Activated naive CD4-positive, alpha-beta T cell treated with anti-CD3 and anti-CD28 coated beads for 36 hours (primary cell): ENCODE data around the gene CCDC194. TPM values are rescaled to one million over a fixed set of nuclear protein-coding genes. Genes with fewer than 3 reads are reported as not detected.

ENCODE experiments used
- CTCF ChIA-PET: fragments of 350-600 bp; sonication (Branson Sonifier 250); formaldehyde crosslinking; loops from one replicate; lab custom pipeline; 2021; ENCODE audit warnings: antibody characterized with exemption; lab: Charles Lee
- DNase-seq: peaks from one replicate; pipeline ENCODE4 v3.0.0-alpha.2; 2020
- H3K27ac Mint-ChIP-seq: one replicate; pipeline ENCODE4 v1.8.0; 2021; ENCODE audit warnings: mild to moderate bottlenecking, mixed read lengths
- H3K27me3 Mint-ChIP-seq: one replicate; pipeline ENCODE4 v1.8.0; 2021; ENCODE audit warnings: low read depth, mixed read lengths
- H3K36me3 Mint-ChIP-seq: one replicate; pipeline ENCODE4 v1.8.0; 2021; ENCODE audit warnings: low read depth, mixed read lengths
- H3K4me1 Mint-ChIP-seq: one replicate; pipeline ENCODE4 v1.8.0; 2021; ENCODE audit warnings: low read depth, mixed read lengths
- H3K4me3 Mint-ChIP-seq: one replicate; pipeline ENCODE4 v1.8.0; 2021; ENCODE audit warnings: mild to moderate bottlenecking, moderate library complexity, mixed read lengths
- H3K9me3 Mint-ChIP-seq: one replicate; pipeline ENCODE4 v1.8.0; 2021; ENCODE audit warnings: mixed read lengths
- intact Hi-C: fragments of 100-400 bp; cut with micrococcal nuclease; formaldehyde crosslinking; loops from one replicate; pipeline ENCODE4 v1.15.1; 2023
- total RNA-seq, 2 experiments: library from RNA; stranded (reverse); gene quantifications; one replicate each; pipeline ENCODE4 v1.2.3, GENCODE V29; 2021

CCDC194 gene
- total RNA-seq, 2 experiments from 2014 or later: 0.83 to 0.89 TPM

GRCh38 chr19:17390665-17391370 lies 3.2 kb downstream of the CCDC194 start:
- no peaks in the 10 kb centered on the region for H3K9me3 Mint-ChIP-seq
- H3K4me1 Mint-ChIP-seq: peaks cover 20% of the 10 kb centered on the region
- intact Hi-C loops: loop anchor here (1.0 to 2.0 kb wide), 4 partner anchors 14 to 99 kb away; partner anchors contain the start of genes BST2 and GTPBP3
- DNase-seq: peak; percentile 93
- no peak overlapping the region for H3K27ac Mint-ChIP-seq
- no peaks in the 10 kb centered on the region for H3K27me3 Mint-ChIP-seq
- H3K4me3 Mint-ChIP-seq: peak overlapping the region; percentile 82
- H3K36me3 Mint-ChIP-seq: no peaks in the 10 kb centered on the region
- CTCF ChIA-PET: interaction anchor here (0.7 to 2.6 kb wide), 3 partner anchors 47 to 155 kb away, joined by 3 to 8 read pairs (median 3); no protein-coding TSS in a partner anchor

GRCh38 chr19:17389957-17390664 lies 3.9 kb downstream of the CCDC194 start:
- no peaks in the 10 kb centered on the region for H3K27me3 Mint-ChIP-seq
- H3K36me3 Mint-ChIP-seq: no peaks in the 10 kb centered on the region
- no peaks in the 10 kb centered on the region for H3K9me3 Mint-ChIP-seq
- no peak for DNase-seq
- H3K27ac Mint-ChIP-seq: no peak overlapping the region
- H3K4me1 Mint-ChIP-seq: peaks cover 17% of the 10 kb centered on the region
- CTCF ChIA-PET: interaction anchor here (0.5 to 2.7 kb wide), 11 partner anchors 17 to 618 kb away, joined by 3 to 14 read pairs (median 4); no protein-coding TSS in a partner anchor
- intact Hi-C loops: loop anchor here (2.0 to 10.0 kb wide), 2 partner anchors 53 to 615 kb away; partner anchors contain the start of gene GTPBP3
- peak overlapping the region; percentile 82 for H3K4me3 Mint-ChIP-seq

GRCh38 chr19:17389288-17389687 lies 4.7 kb downstream of the CCDC194 start:
- Mint-ChIP-seq H3K4me3 (no peak overlapping the region), H3K27me3 (no peaks in the 10 kb centered on the region), H3K9me3 (no peaks in the 10 kb centered on the region), H3K27ac (no peak overlapping the region), H3K4me1 (peaks cover 13% of the 10 kb centered on the region), H3K36me3 (no peaks in the 10 kb centered on the region)
- intact Hi-C loops: loop anchor here (10.0 kb wide), 1 partner anchor 614 kb away; no protein-coding TSS in a partner anchor
- CTCF ChIA-PET: interaction anchor here (0.6 to 2.7 kb wide), 13 partner anchors 10 to 617 kb away, joined by 3 to 14 read pairs (median 4); partner anchors contain the start of gene MRPL34
- no peak for DNase-seq

GRCh38 chr19:17385878-17386611 lies 8.0 kb downstream of the CCDC194 start:
- intact Hi-C loops: loop anchor here (1.0 to 10.0 kb wide), 3 partner anchors 40 to 611 kb away; no protein-coding TSS in a partner anchor
- Mint-ChIP-seq H3K9me3 (no peaks in the 10 kb centered on the region), H3K4me3 (no peak overlapping the region), H3K27ac (no peak overlapping the region), H3K4me1 (peaks cover 9% of the 10 kb centered on the region), H3K27me3 (no peaks in the 10 kb centered on the region), H3K36me3 (no peaks in the 10 kb centered on the region)
- CTCF ChIA-PET: interaction anchor here (0.6 to 3.4 kb wide), 24 partner anchors 9 to 334 kb away, joined by 3 to 20 read pairs (median 4); partner anchors contain the start of genes ANKLE1, ANO8, BABAM1 and CCDC194
- DNase-seq: peak; percentile 75

GRCh38 chr19:17380426-17381138 lies 13.4 kb downstream of the CCDC194 start:
- intact Hi-C loops: loop anchor here (10.0 kb wide), 1 partner anchor 606 kb away; no protein-coding TSS in a partner anchor
- H3K4me1 Mint-ChIP-seq: peaks cover 8% of the 10 kb centered on the region
- DNase-seq: no peak
- CTCF ChIA-PET: interaction anchor here (0.6 kb wide), 2 partner anchors 19 to 23 kb away, joined by 3 read pairs; no protein-coding TSS in a partner anchor
- no peak overlapping the region for H3K27ac Mint-ChIP-seq
- no peaks in the 10 kb centered on the region for H3K36me3 Mint-ChIP-seq
- peaks cover 7% of the 10 kb centered on the region for H3K9me3 Mint-ChIP-seq
- no peak overlapping the region for H3K4me3 Mint-ChIP-seq
- peaks cover 8% of the 10 kb centered on the region for H3K27me3 Mint-ChIP-seq

GRCh38 chr19:17379221-17379631 lies 14.8 kb downstream of the CCDC194 start:
- DNase-seq: no peak
- intact Hi-C loops: no loop called here
- Mint-ChIP-seq H3K4me3 (no peak overlapping the region), H3K36me3 (no peaks in the 10 kb centered on the region), H3K9me3 (peaks cover 7% of the 10 kb centered on the region), H3K27me3 (peaks cover 8% of the 10 kb centered on the region), H3K4me1 (peaks cover 8% of the 10 kb centered on the region), H3K27ac (no peak overlapping the region)
- CTCF ChIA-PET: no interaction called here

GRCh38 chr19:17378271-17378670 lies 15.7 kb downstream of the CCDC194 start:
- Mint-ChIP-seq H3K4me1 (peaks cover 8% of the 10 kb centered on the region), H3K4me3 (no peak overlapping the region), H3K36me3 (no peaks in the 10 kb centered on the region), H3K27ac (no peak overlapping the region), H3K27me3 (peaks cover 8% of the 10 kb centered on the region), H3K9me3 (peaks cover 7% of the 10 kb centered on the region)
- intact Hi-C loops: no loop called here
- CTCF ChIA-PET: interaction anchor here (0.5 kb wide), 1 partner anchor 472 kb away, joined by 4 read pairs; no protein-coding TSS in a partner anchor
- DNase-seq: no peak

GRCh38 chr19:17376935-17377600 lies 16.9 kb downstream of the CCDC194 start, which contains the start of gene PLVAP:
Gene PLVAP (minus strand): TSS chr19:17377342. CDS start chr19:17377288, 54 bp downstream.
- CTCF ChIA-PET: interaction anchor here (0.7 kb wide), 1 partner anchor 57 kb away, joined by 5 read pairs; no protein-coding TSS in a partner anchor
- H3K27me3 Mint-ChIP-seq: peaks cover 8% of the 10 kb centered on the region
- peaks cover 7% of the 10 kb centered on the region for H3K9me3 Mint-ChIP-seq
- no peak within 1 kb of the TSS for H3K27ac Mint-ChIP-seq
- DNase-seq: no peak
- no peak within 1 kb of the TSS for H3K4me3 Mint-ChIP-seq
- H3K4me1 Mint-ChIP-seq: peaks cover 3% of the 10 kb centered on the region
- H3K36me3 Mint-ChIP-seq: no peaks in the 10 kb centered on the region
- intact Hi-C loops: no loop called here

GRCh38 chr19:17370026-17370587 lies 23.9 kb downstream of the CCDC194 start:
- H3K9me3 Mint-ChIP-seq: no peaks in the 10 kb centered on the region
- no peak overlapping the region for H3K27ac Mint-ChIP-seq
- intact Hi-C loops: no loop called here
- no peak for DNase-seq
- H3K27me3 Mint-ChIP-seq: peaks cover 7% of the 10 kb centered on the region
- no peak overlapping the region for H3K4me3 Mint-ChIP-seq
- peaks cover 6% of the 10 kb centered on the region for H3K4me1 Mint-ChIP-seq
- CTCF ChIA-PET: no interaction called here
- no peaks in the 10 kb centered on the region for H3K36me3 Mint-ChIP-seq

GRCh38 chr19:17365361-17365760 lies 28.6 kb downstream of the CCDC194 start:
- H3K4me3 Mint-ChIP-seq: no peak overlapping the region
- DNase-seq: no peak
- H3K27me3 Mint-ChIP-seq: peaks cover 4% of the 10 kb centered on the region
- no peaks in the 10 kb centered on the region for H3K9me3 Mint-ChIP-seq
- peaks cover 4% of the 10 kb centered on the region for H3K4me1 Mint-ChIP-seq
- intact Hi-C loops: no loop called here
- CTCF ChIA-PET: interaction anchor here (0.6 to 1.4 kb wide), 4 partner anchors 18 to 96 kb away, joined by 3 to 4 read pairs (median 3); no protein-coding TSS in a partner anchor
- H3K36me3 Mint-ChIP-seq: no peaks in the 10 kb centered on the region
- no peak overlapping the region for H3K27ac Mint-ChIP-seq
